Upper lobe of right lung (tissue), 1 donor: Measurements from ENCODE around the gene SCUBE2. TPM values are rescaled to one million over a fixed set of nuclear protein-coding genes. Genes with fewer than 3 reads are reported as not detected.
"Not testable (repeated sequence)": the region's sequence is repeated elsewhere in the genome, so short reads cannot be mapped to it uniquely, and the experiment has no call there.

Experiments used
- ATAC-seq: fragments of 200-7000 bp; cut with Tn5 transposase; one replicate; pipeline ENCODE4 v1.9.1; 2020; ENCODE audit warnings: mild to moderate bottlenecking, moderate library complexity
- DNase-seq: peaks from one replicate; pipeline ENCODE4 v3.0.0-alpha.2; 2020
- H3K27ac ChIP-seq: fragments of 200-600 bp; one replicate; pipeline ENCODE4 v1.8.0; 2022
- H3K27me3 ChIP-seq: fragments of 200-600 bp; one replicate; pipeline ENCODE4 v1.8.0; 2022; ENCODE audit warnings: mild to moderate bottlenecking
- H3K36me3 ChIP-seq: fragments of 200-600 bp; one replicate; pipeline ENCODE4 v1.8.0; 2022
- H3K4me1 ChIP-seq: fragments of 200-600 bp; one replicate; pipeline ENCODE4 v1.8.0; 2022
- H3K4me3 ChIP-seq: fragments of 200-600 bp; one replicate; pipeline ENCODE4 v1.8.0; 2022; ENCODE audit warnings: mild to moderate bottlenecking
- H3K9me3 ChIP-seq: fragments of 200-600 bp; one replicate; pipeline ENCODE4 v1.8.0; 2022
- CTCF ChIP-seq: fragments of 200-600 bp; IDR thresholded peaks from one replicate; pipeline ENCODE4 v1.8.0; 2022; ENCODE audit warnings: antibody characterized with exemption
- intact Hi-C: fragments of 100-400 bp; cut with DNase I; formaldehyde crosslinking; loops from one replicate; pipeline ENCODE4 v1.11.0; 2022
- total RNA-seq: library from RNA; stranded (reverse); fragmentation: NEBNext Ultra II Directional; extraction: Animal tissue kit (Norgen Biotek cat#: 25700); gene quantifications from one replicate; pipeline ENCODE4 v1.2.1, GENCODE V29; 2021
- donor health status: DM: no; HTN: yes; CAD: no; lungs with severe emphysema.

Gene SCUBE2
- total RNA-seq, 1 donor from 2014 or later: 9.9 TPM

GRCh38 chr11:9099617-9100016 lies 8.2 kb upstream of the SCUBE2 start:
- intact Hi-C loops: no loop called here
- Histone ChIP-seq H3K27me3 (no peaks in the 10 kb centered on the region), H3K27ac (no peak overlapping the region), H3K4me1 (no peaks in the 10 kb centered on the region), H3K9me3 (no peaks in the 10 kb centered on the region), H3K4me3 (no peak overlapping the region), H3K36me3 (no peaks in the 10 kb centered on the region)
- no peak for TF ChIP-seq CTCF
- no peak for ATAC-seq
- no peak for DNase-seq

GRCh38 chr11:9098455-9098854 lies 7.1 kb upstream of the SCUBE2 start:
- intact Hi-C loops, H3K4me1 ChIP-seq, H3K4me3 ChIP-seq, H3K36me3 ChIP-seq, H3K27ac ChIP-seq, ATAC-seq, DNase-seq, H3K27me3 ChIP-seq, H3K9me3 ChIP-seq: not testable (repeated sequence)

- H3K9me3 ChIP-seq, H3K27ac ChIP-seq, ATAC-seq, H3K4me3 ChIP-seq, H3K4me1 ChIP-seq, intact Hi-C loops, H3K27me3 ChIP-seq, H3K36me3 ChIP-seq, DNase-seq: not testable (repeated sequence)
These were observed 6.0 kb upstream of the SCUBE2 start for GRCh38 chr11:9097186-9097943.

GRCh38 chr11:9096427-9096826 lies 5.0 kb upstream of the SCUBE2 start:
- TF ChIP-seq CTCF: no peak
- intact Hi-C loops: no loop called here
- Histone ChIP-seq H3K27ac (no peak overlapping the region), H3K4me3 (no peak overlapping the region), H3K27me3 (peaks cover 7% of the 10 kb centered on the region), H3K36me3 (no peaks in the 10 kb centered on the region), H3K9me3 (no peaks in the 10 kb centered on the region), H3K4me1 (no peaks in the 10 kb centered on the region)
- DNase-seq (no peak), ATAC-seq (no peak)

- Histone ChIP-seq H3K36me3 (no peaks in the 10 kb centered on the region), H3K9me3 (no peaks in the 10 kb centered on the region), H3K27me3 (peaks cover 7% of the 10 kb centered on the region), H3K27ac (no peak overlapping the region), H3K4me1 (no peaks in the 10 kb centered on the region), H3K4me3 (no peak overlapping the region)
- ATAC-seq (no peak), DNase-seq (no peak)
- peak; percentile 21 for TF ChIP-seq CTCF
- intact Hi-C loops: no loop called here
These were observed 4.0 kb upstream of the SCUBE2 start for GRCh38 chr11:9095421-9095820.

GRCh38 chr11:9094420-9094819 lies 3.0 kb upstream of the SCUBE2 start:
- intact Hi-C loops: no loop called here
- Histone ChIP-seq H3K9me3 (no peaks in the 10 kb centered on the region), H3K27ac (no peak overlapping the region), H3K36me3 (no peaks in the 10 kb centered on the region), H3K4me1 (no peaks in the 10 kb centered on the region), H3K27me3 (peaks cover 7% of the 10 kb centered on the region), H3K4me3 (no peak overlapping the region)
- no peak for ATAC-seq
- DNase-seq: no peak
- no peak for TF ChIP-seq CTCF
